ENCODE measurements around the gene PCIF1. TPM values are rescaled to one million over a fixed set of nuclear protein-coding genes. Genes with fewer than 3 reads are reported as not detected.
"Not testable (repeated sequence)": the region's sequence is repeated elsewhere in the genome, so short reads cannot be mapped to it uniquely, and the experiment has no call there.

The PCIF1 gene
- total RNA-seq, 2 donors from 2014 or later: 33.7 to 41.1 TPM

GRCh38 chr20:45925821-45926506 is 8.5 kb upstream of the PCIF1 start:
- Mint-ChIP-seq H3K36me3 (no peaks in the 10 kb centered on the region), H3K27ac (no peak overlapping the region), H3K27me3 (peaks cover 10% of the 10 kb centered on the region in 2 donors), H3K4me1 (ENCODE audit: low read depth in 2 of 2) (no peaks in the 10 kb centered on the region), H3K4me3 (no peak overlapping the region), H3K9me3 (no peaks in the 10 kb centered on the region)
- ATAC-seq (no peak), DNase-seq (ENCODE audit: low spot score) (no peak)

- H3K36me3 Mint-ChIP-seq: no peaks in the 10 kb centered on the region
- ATAC-seq: no peak
- no peak overlapping the region for H3K4me3 Mint-ChIP-seq
These were observed 7.8 kb upstream of the PCIF1 start for GRCh38 chr20:45926731-45927070.

GRCh38 chr20:45927071-45927878 is 7.2 kb upstream of the PCIF1 start:
- Mint-ChIP-seq H3K4me3 (no peak overlapping the region), H3K27ac (no peak overlapping the region), H3K4me1 (ENCODE audit: low read depth in 2 of 2) (no peaks in the 10 kb centered on the region), H3K27me3 (peaks cover 0 to 3% of the 10 kb centered on the region in 2 donors), H3K36me3 (no peaks in the 10 kb centered on the region), H3K9me3 (no peaks in the 10 kb centered on the region)
- DNase-seq (ENCODE audit: low spot score): no peak
- no peak for ATAC-seq

More at GRCh38 chr20:45926731-45927070, 7.8 kb upstream of the PCIF1 start:
- Mint-ChIP-seq H3K27me3 (peaks cover 4 to 5% of the 10 kb centered on the region in 2 donors), H3K4me1 (ENCODE audit: low read depth in 2 of 2) (no peaks in the 10 kb centered on the region), H3K9me3 (no peaks in the 10 kb centered on the region), H3K27ac (no peak overlapping the region)
- DNase-seq (ENCODE audit: low spot score): no peak

GRCh38 chr20:45931680-45932079 is 2.8 kb upstream of the PCIF1 start:
- H3K4me3 Mint-ChIP-seq; ATAC-seq; H3K27me3 Mint-ChIP-seq; H3K36me3 Mint-ChIP-seq; H3K27ac Mint-ChIP-seq; H3K9me3 Mint-ChIP-seq; DNase-seq (ENCODE audit: low spot score): not testable (repeated sequence)
- peaks cover 6 to 13% of the 10 kb centered on the region in 2 donors for H3K4me1 Mint-ChIP-seq (ENCODE audit: low read depth in 2 of 2)

GRCh38 chr20:45933266-45934045 is 1.0 kb upstream of the PCIF1 start:
- DNase-seq (ENCODE audit: low spot score) (peak; percentile 77), ATAC-seq (peak in 1 of 2 donors; percentile 15)
- H3K4me3 Mint-ChIP-seq: peak overlapping the region; percentile 99
- no peaks in the 10 kb centered on the region for H3K9me3 Mint-ChIP-seq
- H3K4me1 Mint-ChIP-seq (ENCODE audit: low read depth in 2 of 2): peaks cover 19 to 27% of the 10 kb centered on the region in 2 donors
- no peaks in the 10 kb centered on the region for H3K27me3 Mint-ChIP-seq
- peak overlapping the region; percentile 97 to 100 for H3K27ac Mint-ChIP-seq
- H3K36me3 Mint-ChIP-seq: no peaks in the 10 kb centered on the region

- DNase-seq (ENCODE audit: low spot score) (no peak), ATAC-seq (peak; percentile 21 to 36)
- Mint-ChIP-seq H3K27ac (peak overlapping the region; percentile 97 to 100), H3K27me3 (no peaks in the 10 kb centered on the region), H3K9me3 (no peaks in the 10 kb centered on the region), H3K4me1 (ENCODE audit: low read depth in 2 of 2) (peaks cover 22 to 29% of the 10 kb centered on the region in 2 donors), H3K4me3 (peak overlapping the region; percentile 99), H3K36me3 (no peaks in the 10 kb centered on the region)
These were observed 367 bp upstream of the PCIF1 start for GRCh38 chr20:45934046-45934585.

GRCh38 chr20:45935416-45936046 is 1.0 kb downstream of the PCIF1 start:
- Mint-ChIP-seq H3K36me3 (peaks cover 7% of the 10 kb centered on the region), H3K4me1 (ENCODE audit: low read depth in 2 of 2) (peaks cover 25 to 29% of the 10 kb centered on the region in 2 donors), H3K27ac (peak overlapping the region; percentile 97 to 100), H3K9me3 (no peaks in the 10 kb centered on the region), H3K27me3 (no peaks in the 10 kb centered on the region), H3K4me3 (peak overlapping the region; percentile 99)
- ATAC-seq (peak; percentile 25 to 48), DNase-seq (ENCODE audit: low spot score) (no peak)

- no peak for ATAC-seq
- H3K36me3 Mint-ChIP-seq: peaks cover 7% of the 10 kb centered on the region
- peak overlapping the region; percentile 37 to 68 for H3K27ac Mint-ChIP-seq
- no peaks in the 10 kb centered on the region for H3K27me3 Mint-ChIP-seq
- DNase-seq (ENCODE audit: low spot score): no peak
- peak overlapping the region; percentile 68 for H3K4me3 Mint-ChIP-seq
- peaks cover 25 to 29% of the 10 kb centered on the region in 2 donors for H3K4me1 Mint-ChIP-seq (ENCODE audit: low read depth in 2 of 2)
- H3K9me3 Mint-ChIP-seq: no peaks in the 10 kb centered on the region
These were observed 3.3 kb downstream of the PCIF1 start for GRCh38 chr20:45937765-45938164.

GRCh38 chr20:45938727-45939438 is 4.4 kb downstream of the PCIF1 start:
- DNase-seq (ENCODE audit: low spot score) (no peak), ATAC-seq (no peak)
- no peaks in the 10 kb centered on the region for H3K9me3 Mint-ChIP-seq
- H3K4me3 Mint-ChIP-seq: no peak overlapping the region
- H3K36me3 Mint-ChIP-seq: peaks cover 9% of the 10 kb centered on the region
- peaks cover 30 to 37% of the 10 kb centered on the region in 2 donors for H3K4me1 Mint-ChIP-seq (ENCODE audit: low read depth in 2 of 2)
- H3K27me3 Mint-ChIP-seq: no peaks in the 10 kb centered on the region
- peak overlapping the region; percentile 37 to 68 for H3K27ac Mint-ChIP-seq

- H3K36me3 Mint-ChIP-seq: peaks cover 15% of the 10 kb centered on the region
- H3K9me3 Mint-ChIP-seq: no peaks in the 10 kb centered on the region
- H3K27ac Mint-ChIP-seq: peak overlapping the region; percentile 18 to 29
These were observed 5.6 kb downstream of the PCIF1 start for GRCh38 chr20:45940053-45940452.

GRCh38 chr20:45940469-45940868 is 6.0 kb downstream of the PCIF1 start:
- ATAC-seq: no peak
- no peak overlapping the region for H3K27ac Mint-ChIP-seq
- H3K9me3 Mint-ChIP-seq: no peaks in the 10 kb centered on the region
- no peaks in the 10 kb centered on the region for H3K27me3 Mint-ChIP-seq
- H3K36me3 Mint-ChIP-seq: peaks cover 15% of the 10 kb centered on the region
- peaks cover 42% of the 10 kb centered on the region in 2 donors for H3K4me1 Mint-ChIP-seq (ENCODE audit: low read depth in 2 of 2)
- H3K4me3 Mint-ChIP-seq: no peak overlapping the region
- no peak for DNase-seq (ENCODE audit: low spot score)

More at GRCh38 chr20:45940053-45940452, 5.6 kb downstream of the PCIF1 start:
- Mint-ChIP-seq H3K27me3 (no peaks in the 10 kb centered on the region), H3K4me1 (ENCODE audit: low read depth in 2 of 2) (peaks cover 41 to 44% of the 10 kb centered on the region in 2 donors), H3K4me3 (no peak overlapping the region)
- DNase-seq (ENCODE audit: low spot score): no peak
- ATAC-seq: no peak

GRCh38 chr20:45943613-45944012 is 9.1 kb downstream of the PCIF1 start:
- peak overlapping the region; percentile 73 for H3K4me3 Mint-ChIP-seq
- peaks cover 21% of the 10 kb centered on the region for H3K36me3 Mint-ChIP-seq
- peak overlapping the region; percentile 80 to 90 for H3K27ac Mint-ChIP-seq
- no peaks in the 10 kb centered on the region for H3K9me3 Mint-ChIP-seq
- no peak for ATAC-seq
- no peak for DNase-seq (ENCODE audit: low spot score)
- H3K27me3 Mint-ChIP-seq: no peaks in the 10 kb centered on the region
- H3K4me1 Mint-ChIP-seq (ENCODE audit: low read depth in 2 of 2): peaks cover 36 to 40% of the 10 kb centered on the region in 2 donors
